ENCODE results near the gene RNF14.

Gene RNF14

GRCh38 chr5:141958546-141959172, 10.2 kb upstream of the RNF14 start:
- peak overlapping the region; percentile 29; the same call in 1 of the 2 replicates for H3K4me3 ChIP-seq
- no peaks in the 10 kb centered on the region for H4K20me1 ChIP-seq
- H3K4me1 ChIP-seq = peaks cover 60% of the 10 kb centered on the region
- H3K9ac ChIP-seq = peak overlapping the region; percentile 67; the same call in 1 of the 2 replicates
- H3K27ac ChIP-seq = peak overlapping the region; percentile 75
- no peaks in the 10 kb centered on the region for H3K9me3 ChIP-seq
- H3K4me2 ChIP-seq = peak overlapping the region; percentile 86
- no peaks in the 10 kb centered on the region for H3K36me3 ChIP-seq
- no peak for TF ChIP-seq Cebpa-rat (IDR thresholded peaks at IDR 0.05)
- H3K27me3 ChIP-seq = no peaks in the 10 kb centered on the region

GRCh38 chr5:141960018-141960417, 8.9 kb upstream of the RNF14 start:
- H3K9ac ChIP-seq = no peak overlapping the region
- no peaks in the 10 kb centered on the region for H3K9me3 ChIP-seq
- TF ChIP-seq Cebpa-rat (IDR thresholded peaks at IDR 0.05) = no peak
- no peaks in the 10 kb centered on the region for H3K27me3 ChIP-seq
- no peaks in the 10 kb centered on the region for H3K36me3 ChIP-seq
- peaks cover 58% of the 10 kb centered on the region for H3K4me1 ChIP-seq
- no peak overlapping the region for H3K4me3 ChIP-seq
- H3K27ac ChIP-seq = peak overlapping the region; percentile 75; the same call in 1 of the 2 replicates
- peak overlapping the region; percentile 86 for H3K4me2 ChIP-seq
- H4K20me1 ChIP-seq = no peaks in the 10 kb centered on the region

DNA sequence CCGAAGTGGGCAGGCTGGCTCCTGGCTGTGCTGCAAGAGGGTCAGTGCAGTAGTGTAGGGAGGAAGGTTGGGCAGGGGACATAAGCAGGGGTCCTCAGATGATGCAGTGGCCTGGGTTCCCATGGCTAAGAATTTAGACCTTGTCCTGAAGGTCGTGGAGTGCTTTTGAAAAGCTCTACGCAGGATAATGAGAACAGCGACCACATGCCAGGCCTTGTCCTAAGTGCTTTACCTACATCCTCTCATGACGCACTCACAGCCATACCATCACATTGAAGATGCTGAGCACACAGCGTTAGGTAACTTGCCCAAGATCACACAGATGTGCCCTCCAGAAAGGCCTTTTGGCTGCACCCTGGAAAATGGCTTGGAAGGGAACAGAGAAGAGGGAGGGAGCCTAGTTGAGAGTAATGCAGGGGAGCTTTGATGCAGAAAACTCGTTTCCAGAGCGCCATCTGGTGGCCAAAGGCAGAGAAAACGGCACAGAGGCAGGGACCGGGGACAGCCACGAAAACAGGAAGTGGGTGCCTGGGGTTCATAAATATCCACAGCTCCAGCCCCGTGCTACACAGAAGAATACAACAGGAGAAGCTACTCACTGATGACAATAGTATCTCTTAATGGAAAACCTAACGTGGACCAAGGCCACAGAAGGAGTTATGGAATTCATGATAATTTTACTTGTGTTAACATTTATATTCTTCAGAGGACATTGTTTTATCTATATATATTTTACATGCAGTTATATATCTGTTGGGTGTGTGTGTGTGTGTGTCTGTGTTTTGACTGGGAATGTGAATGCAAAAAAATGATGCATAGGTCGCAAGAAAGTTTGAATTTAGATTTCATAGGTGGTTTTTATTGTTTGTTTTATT, 8.2 kb upstream of the RNF14 start:
- Histone ChIP-seq H3K9ac (peak overlapping the region; percentile 31; the same call in 1 of the 2 replicates), H3K4me3 (no peak overlapping the region), H3K27me3 (no peaks in the 10 kb centered on the region), H3K36me3 (no peaks in the 10 kb centered on the region), H3K27ac (peak overlapping the region; percentile 75; the same call in 1 of the 2 replicates), H4K20me1 (no peaks in the 10 kb centered on the region), H3K9me3 (no peaks in the 10 kb centered on the region), H3K4me1 (peaks cover 58% of the 10 kb centered on the region), H3K4me2 (peak overlapping the region; percentile 86)
- TF ChIP-seq Cebpa-rat (IDR thresholded peaks at IDR 0.05) = no peak

GRCh38 chr5:141961466-141961865, 7.4 kb upstream of the RNF14 start:
- Histone ChIP-seq H3K27ac (peak overlapping the region; percentile 50; the same call in 1 of the 2 replicates), H3K27me3 (no peaks in the 10 kb centered on the region), H4K20me1 (no peaks in the 10 kb centered on the region), H3K4me1 (peaks cover 58% of the 10 kb centered on the region), H3K9ac (peak overlapping the region; percentile 31; the same call in 1 of the 2 replicates), H3K4me3 (no peak overlapping the region), H3K9me3 (no peaks in the 10 kb centered on the region), H3K4me2 (peak overlapping the region; percentile 86), H3K36me3 (no peaks in the 10 kb centered on the region)
- TF ChIP-seq Cebpa-rat (IDR thresholded peaks at IDR 0.05) = no peak

GRCh38 chr5:141963701-141964100, 5.2 kb upstream of the RNF14 start:
- 0 out of 2 replicates have a peak overlapping the region, but pooled peaks have one; percentile 10 for H3K9ac ChIP-seq
- H3K36me3 ChIP-seq = no peaks in the 10 kb centered on the region
- peak overlapping the region; percentile 36; the same call in 1 of the 2 replicates for H3K4me2 ChIP-seq
- H3K27me3 ChIP-seq = no peaks in the 10 kb centered on the region
- H4K20me1 ChIP-seq = no peaks in the 10 kb centered on the region
- peaks cover 48% of the 10 kb centered on the region for H3K4me1 ChIP-seq
- TF ChIP-seq Cebpa-rat (IDR thresholded peaks at IDR 0.05) = no peak
- no peaks in the 10 kb centered on the region for H3K9me3 ChIP-seq
- H3K4me3 ChIP-seq = no peak overlapping the region
- H3K27ac ChIP-seq = no peak overlapping the region

- H3K4me3 ChIP-seq = no peak overlapping the region
- peaks cover 40% of the 10 kb centered on the region for H3K4me1 ChIP-seq
- H3K9me3 ChIP-seq = no peaks in the 10 kb centered on the region
- H3K4me2 ChIP-seq = no peak overlapping the region
- no peaks in the 10 kb centered on the region for H3K36me3 ChIP-seq
- no peak overlapping the region for H3K27ac ChIP-seq
- no peak for TF ChIP-seq Cebpa-rat (IDR thresholded peaks at IDR 0.05)
- H3K27me3 ChIP-seq = no peaks in the 10 kb centered on the region
- H4K20me1 ChIP-seq = no peaks in the 10 kb centered on the region
- H3K9ac ChIP-seq = no peak overlapping the region
Observed at GRCh38 chr5:141965071-141965470, 3.8 kb upstream of the RNF14 start.

DNA sequence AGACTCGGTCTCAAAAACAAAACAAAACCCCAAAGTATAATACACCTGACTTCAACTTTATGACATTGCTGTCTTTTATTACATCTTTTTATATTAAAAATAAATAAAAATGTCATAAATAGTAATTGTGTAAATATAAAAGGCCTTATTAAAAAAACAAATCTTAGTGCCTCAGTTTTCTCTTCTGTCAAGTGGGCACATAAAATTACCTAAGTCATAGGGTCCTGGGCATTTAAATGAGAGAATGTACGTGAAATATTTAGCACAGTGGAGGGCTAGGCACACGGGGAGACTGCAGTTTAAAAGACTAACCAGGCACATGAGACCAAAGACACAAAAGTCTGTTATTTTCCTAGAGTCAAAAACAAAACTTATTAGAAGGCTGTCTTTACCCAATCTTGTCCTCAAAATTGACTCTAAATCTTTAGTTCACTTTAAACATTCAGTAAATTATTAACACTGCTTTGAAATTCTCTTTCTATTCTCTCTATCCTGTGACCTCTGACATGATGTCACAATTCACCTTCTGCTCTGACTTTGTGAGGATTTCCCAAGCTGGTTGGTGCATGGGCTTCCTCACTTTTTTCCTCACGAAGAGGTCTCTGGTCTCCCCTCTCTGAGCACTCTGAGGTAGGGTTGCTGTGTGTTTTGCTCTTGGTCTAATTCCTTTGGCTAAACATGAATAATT, 2.5 kb upstream of the RNF14 start:
- no peaks in the 10 kb centered on the region for H3K36me3 ChIP-seq
- H3K27me3 ChIP-seq = no peaks in the 10 kb centered on the region
- H3K4me1 ChIP-seq = peaks cover 34% of the 10 kb centered on the region
- H3K9me3 ChIP-seq = no peaks in the 10 kb centered on the region
- H4K20me1 ChIP-seq = no peaks in the 10 kb centered on the region
- no peak overlapping the region for H3K9ac ChIP-seq
- no peak for TF ChIP-seq Cebpa-rat (IDR thresholded peaks at IDR 0.05)
- H3K4me2 ChIP-seq = no peak overlapping the region
- no peak overlapping the region for H3K27ac ChIP-seq
- H3K4me3 ChIP-seq = no peak overlapping the region

DNA sequence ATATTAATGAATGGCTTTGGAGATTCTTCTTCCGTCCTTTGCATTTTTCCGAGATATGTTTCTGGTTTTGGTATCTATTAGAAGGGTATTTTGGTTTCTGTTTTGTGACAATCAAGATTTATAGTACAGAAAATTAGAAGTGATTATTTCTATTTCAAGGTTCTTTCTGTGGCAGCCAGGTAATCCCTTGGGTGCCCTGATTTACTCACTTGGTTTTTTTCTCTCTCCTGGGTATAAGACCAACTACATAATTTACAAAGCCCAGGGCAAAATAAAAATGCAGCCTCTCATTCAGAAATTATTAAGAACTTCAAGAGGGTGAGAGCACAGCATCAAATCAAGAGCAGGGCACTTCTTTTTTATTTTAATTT, 2.0 kb upstream of the RNF14 start:
- TF ChIP-seq Cebpa-rat (IDR thresholded peaks at IDR 0.05) = no peak
- H3K27me3 ChIP-seq = no peaks in the 10 kb centered on the region
- no peak overlapping the region for H3K4me2 ChIP-seq
- H3K27ac ChIP-seq = no peak overlapping the region
- no peak overlapping the region for H3K9ac ChIP-seq
- H3K4me1 ChIP-seq = peaks cover 31% of the 10 kb centered on the region
- no peak overlapping the region for H3K4me3 ChIP-seq
- peaks cover 4% of the 10 kb centered on the region; the same call in 1 of the 2 replicates for H3K36me3 ChIP-seq
- H3K9me3 ChIP-seq = no peaks in the 10 kb centered on the region
- no peaks in the 10 kb centered on the region for H4K20me1 ChIP-seq

GRCh38 chr5:141969783-141970771, 1.2 kb downstream of the RNF14 start:
- no peak for TF ChIP-seq Cebpa-rat (IDR thresholded peaks at IDR 0.05)
- Histone ChIP-seq H3K4me2 (peak overlapping the region; percentile 80), H3K4me1 (peaks cover 20% of the 10 kb centered on the region), H4K20me1 (no peaks in the 10 kb centered on the region), H3K27ac (peak overlapping the region; percentile 92), H3K36me3 (peaks cover 33% of the 10 kb centered on the region), H3K9me3 (no peaks in the 10 kb centered on the region), H3K9ac (peak overlapping the region; percentile 92), H3K27me3 (no peaks in the 10 kb centered on the region), H3K4me3 (peak overlapping the region; percentile 84)
